Measurements from ENCODE around the gene NEGR1.

Gene NEGR1

DNA sequence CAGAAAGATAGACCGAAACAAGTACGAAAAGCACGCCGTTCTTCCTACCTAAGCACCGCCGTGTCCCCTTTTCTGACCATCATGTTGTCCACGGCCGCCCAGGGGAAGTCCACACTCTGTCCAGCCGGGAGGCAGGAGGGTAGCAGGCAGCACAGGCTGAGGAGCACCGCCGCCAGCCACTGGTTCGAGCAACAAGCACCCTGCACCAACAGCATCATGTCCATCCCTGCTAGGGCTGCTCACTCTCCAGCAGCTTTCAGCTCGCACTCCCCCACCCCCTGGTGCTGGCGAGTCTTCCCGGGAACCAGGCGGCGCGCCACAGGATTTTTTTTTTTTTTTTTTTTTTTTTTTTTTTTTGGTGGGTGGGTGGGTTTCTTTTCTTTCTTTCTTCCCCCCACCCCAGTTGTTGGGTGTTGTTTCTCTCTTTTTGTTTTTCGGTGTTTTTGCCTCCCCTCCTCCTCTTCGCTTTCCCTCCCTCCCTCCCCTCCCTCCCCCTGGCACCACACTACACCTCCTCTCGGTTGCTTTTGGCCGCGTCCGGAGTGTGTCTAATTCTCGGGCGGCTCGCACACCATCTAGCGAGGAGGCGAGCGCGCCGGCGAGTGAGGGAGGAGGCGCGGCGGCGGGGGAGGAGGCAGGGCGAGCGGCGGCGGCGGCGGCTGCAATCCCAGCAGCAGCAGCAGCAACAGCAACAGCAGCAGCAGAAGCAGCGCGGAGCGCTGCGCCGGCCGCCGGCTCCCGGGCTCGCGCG is at the start of gene NEGR1:
Gene NEGR1, minus strand, starts transcription at position 269 of the 751 bp plus-strand sequence.
- DNase-seq = peak; percentile 86
- no peak within 1 kb of the TSS for H3K27ac Mint-ChIP-seq
- peaks cover 16% of the 10 kb centered on the region for H3K4me1 Mint-ChIP-seq
- no peaks in the 10 kb centered on the region for H3K36me3 Mint-ChIP-seq (ENCODE audit: low read depth)
- H3K27me3 Mint-ChIP-seq (ENCODE audit: low read depth, poor library complexity) = peaks cover 37% of the 10 kb centered on the region
- no peaks in the 10 kb centered on the region for H3K9me3 Mint-ChIP-seq
- no peak within 1 kb of the TSS for H3K4me3 Mint-ChIP-seq
- TF ChIP-seq, protein P1, sequence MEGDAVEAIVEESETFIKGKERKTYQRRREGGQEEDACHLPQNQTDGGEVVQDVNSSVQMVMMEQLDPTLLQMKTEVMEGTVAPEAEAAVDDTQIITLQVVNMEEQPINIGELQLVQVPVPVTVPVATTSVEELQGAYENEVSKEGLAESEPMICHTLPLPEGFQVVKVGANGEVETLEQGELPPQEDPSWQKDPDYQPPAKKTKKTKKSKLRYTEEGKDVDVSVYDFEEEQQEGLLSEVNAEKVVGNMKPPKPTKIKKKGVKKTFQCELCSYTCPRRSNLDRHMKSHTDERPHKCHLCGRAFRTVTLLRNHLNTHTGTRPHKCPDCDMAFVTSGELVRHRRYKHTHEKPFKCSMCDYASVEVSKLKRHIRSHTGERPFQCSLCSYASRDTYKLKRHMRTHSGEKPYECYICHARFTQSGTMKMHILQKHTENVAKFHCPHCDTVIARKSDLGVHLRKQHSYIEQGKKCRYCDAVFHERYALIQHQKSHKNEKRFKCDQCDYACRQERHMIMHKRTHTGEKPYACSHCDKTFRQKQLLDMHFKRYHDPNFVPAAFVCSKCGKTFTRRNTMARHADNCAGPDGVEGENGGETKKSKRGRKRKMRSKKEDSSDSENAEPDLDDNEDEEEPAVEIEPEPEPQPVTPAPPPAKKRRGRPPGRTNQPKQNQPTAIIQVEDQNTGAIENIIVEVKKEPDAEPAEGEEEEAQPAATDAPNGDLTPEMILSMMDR (IDR thresholded peaks at IDR 0.05) = no peak

GRCh38 chr1:72326494-72326893 is 44.2 kb upstream of the NEGR1 start:
- Mint-ChIP-seq H3K36me3 (ENCODE audit: low read depth) (no peaks in the 10 kb centered on the region), H3K27me3 (ENCODE audit: low read depth, poor library complexity) (no peaks in the 10 kb centered on the region), H3K9me3 (no peaks in the 10 kb centered on the region), H3K4me1 (no peaks in the 10 kb centered on the region), H3K4me3 (no peak overlapping the region), H3K27ac (no peak overlapping the region)
- DNase-seq = no peak
- TF ChIP-seq, protein P1 (IDR thresholded peaks at IDR 0.05) = no peak

DNA sequence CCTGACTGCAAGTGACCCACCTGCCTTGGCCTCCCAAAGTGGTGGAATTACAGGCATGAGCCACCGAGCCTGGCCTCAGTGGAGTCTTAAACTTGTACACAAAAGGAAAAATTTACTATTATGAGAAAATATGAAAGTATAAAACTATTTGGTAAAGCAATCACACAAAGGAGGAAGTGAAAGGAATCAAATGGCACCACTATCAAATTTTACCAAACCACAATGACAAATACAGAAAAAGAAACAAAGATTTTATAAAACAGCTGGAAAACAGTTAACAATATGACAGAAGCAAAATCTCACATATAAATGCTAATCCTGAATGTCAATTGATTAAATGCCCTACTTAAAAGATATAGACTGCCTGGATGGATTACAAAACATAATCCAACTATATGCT is 42.1 kb upstream of the NEGR1 start:
- TF ChIP-seq, protein P1 (IDR thresholded peaks at IDR 0.05) = no peak
- no peak for DNase-seq
- Mint-ChIP-seq H3K9me3 (no peaks in the 10 kb centered on the region), H3K36me3 (ENCODE audit: low read depth) (no peaks in the 10 kb centered on the region), H3K27me3 (ENCODE audit: low read depth, poor library complexity) (no peaks in the 10 kb centered on the region), H3K4me3 (no peak overlapping the region), H3K27ac (no peak overlapping the region), H3K4me1 (no peaks in the 10 kb centered on the region)

GRCh38 chr1:72322910-72323309 is 40.6 kb upstream of the NEGR1 start:
- Mint-ChIP-seq H3K27me3 (ENCODE audit: low read depth, poor library complexity) (no peaks in the 10 kb centered on the region), H3K36me3 (ENCODE audit: low read depth) (no peaks in the 10 kb centered on the region), H3K27ac (no peak overlapping the region), H3K4me3 (no peak overlapping the region), H3K4me1 (no peaks in the 10 kb centered on the region), H3K9me3 (no peaks in the 10 kb centered on the region)
- no peak for DNase-seq
- TF ChIP-seq, protein P1 (IDR thresholded peaks at IDR 0.05) = no peak

DNA sequence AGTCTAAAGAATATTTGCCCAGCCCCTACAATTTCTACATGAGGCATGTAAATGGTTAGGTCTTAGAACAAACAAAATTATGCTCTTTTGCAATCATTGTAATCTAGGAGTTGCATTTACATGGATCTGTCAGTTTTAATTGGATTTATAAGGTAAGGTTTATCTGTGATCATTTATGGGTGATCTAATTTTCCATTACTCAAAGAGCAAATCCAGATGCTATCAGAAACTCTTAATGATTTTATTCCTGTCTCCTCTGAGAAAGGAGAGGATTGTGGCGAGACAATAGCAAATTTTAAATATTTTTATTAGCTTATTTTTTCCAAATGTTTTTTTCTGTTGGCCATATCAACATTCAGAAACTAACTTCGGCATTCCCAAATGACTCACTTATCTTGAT is 14.2 kb upstream of the NEGR1 start:
- Mint-ChIP-seq H3K27me3 (ENCODE audit: low read depth, poor library complexity) (no peaks in the 10 kb centered on the region), H3K27ac (no peak overlapping the region), H3K9me3 (no peaks in the 10 kb centered on the region), H3K4me3 (no peak overlapping the region), H3K36me3 (ENCODE audit: low read depth) (no peaks in the 10 kb centered on the region), H3K4me1 (no peaks in the 10 kb centered on the region)
- TF ChIP-seq, protein P1 (IDR thresholded peaks at IDR 0.05) = no peak
- no peak for DNase-seq

GRCh38 chr1:72288886-72289285 is 6.5 kb upstream of the NEGR1 start:
- Mint-ChIP-seq H3K27ac (no peak overlapping the region), H3K4me3 (no peak overlapping the region), H3K4me1 (no peaks in the 10 kb centered on the region), H3K27me3 (ENCODE audit: low read depth, poor library complexity) (peaks cover 4% of the 10 kb centered on the region), H3K36me3 (ENCODE audit: low read depth) (no peaks in the 10 kb centered on the region), H3K9me3 (no peaks in the 10 kb centered on the region)
- TF ChIP-seq, protein P1 (IDR thresholded peaks at IDR 0.05) = no peak
- DNase-seq = no peak

Measured in nephron progenitor cell (in vitro differentiated cells).